Measurements from ENCODE around the gene BBS12.
"Not testable (repeated sequence)": the region's sequence is repeated elsewhere in the genome, so short reads cannot be mapped to it uniquely, and the experiment has no call there.

Gene BBS12

GRCh38 chr4:122765692-122766352 lies 33.3 kb downstream of the BBS12 start:
- DNase-seq (ENCODE audit: low read depth in 2 of 2) = no peak

GRCh38 chr4:122766353-122766705 lies 33.8 kb downstream of the BBS12 start:
- no peak for DNase-seq (ENCODE audit: low read depth in 2 of 2)

- DNase-seq (ENCODE audit: low read depth in 2 of 2) = no peak
Measured at GRCh38 chr4:122766950-122767349, 34.4 kb downstream of the BBS12 start.

- no peak for DNase-seq (ENCODE audit: low read depth in 2 of 2)
Measured at GRCh38 chr4:122771724-122772123, 39.2 kb downstream of the BBS12 start.

GRCh38 chr4:122772311-122772710 lies 39.8 kb downstream of the BBS12 start:
- DNase-seq (ENCODE audit: low read depth in 2 of 2) = no peak

- DNase-seq (ENCODE audit: low read depth in 2 of 2) = no peak
Measured at GRCh38 chr4:122772986-122773385, 40.5 kb downstream of the BBS12 start.

- DNase-seq (ENCODE audit: low read depth in 2 of 2) = no peak
Measured at GRCh38 chr4:122775039-122775438, 42.5 kb downstream of the BBS12 start.

- DNase-seq (ENCODE audit: low read depth in 2 of 2) = no peak
Measured at GRCh38 chr4:122775987-122776836, 43.7 kb downstream of the BBS12 start.

- DNase-seq (ENCODE audit: low read depth in 2 of 2) = no peak
Measured at GRCh38 chr4:122776916-122777315, 44.4 kb downstream of the BBS12 start.

GRCh38 chr4:122777846-122778673 lies 45.6 kb downstream of the BBS12 start:
- no peak for DNase-seq (ENCODE audit: low read depth in 2 of 2)

GRCh38 chr4:122781486-122781885 lies 49.0 kb downstream of the BBS12 start:
- no peak for DNase-seq (ENCODE audit: low read depth in 2 of 2)

- no peak for DNase-seq (ENCODE audit: low read depth in 2 of 2)
Measured at GRCh38 chr4:122783301-122784215, 51.1 kb downstream of the BBS12 start.

- no peak for DNase-seq (ENCODE audit: low read depth in 2 of 2)
Measured at GRCh38 chr4:122784261-122784660, 51.8 kb downstream of the BBS12 start.

GRCh38 chr4:122785099-122785498 lies 52.6 kb downstream of the BBS12 start:
- no peak for DNase-seq (ENCODE audit: low read depth in 2 of 2)

- not testable (repeated sequence) for DNase-seq (ENCODE audit: low read depth in 2 of 2)
Measured at GRCh38 chr4:122786296-122786695, 53.8 kb downstream of the BBS12 start.

- DNase-seq (ENCODE audit: low read depth in 2 of 2) = not testable (repeated sequence)
Measured at GRCh38 chr4:122786920-122787319, 54.4 kb downstream of the BBS12 start.

- DNase-seq (ENCODE audit: low read depth in 2 of 2) = no peak
Measured at GRCh38 chr4:122787940-122788339, 55.4 kb downstream of the BBS12 start.

- DNase-seq (ENCODE audit: low read depth in 2 of 2) = no peak
Measured at GRCh38 chr4:122788935-122789334, 56.4 kb downstream of the BBS12 start.

- DNase-seq (ENCODE audit: low read depth in 2 of 2) = no peak
Measured at GRCh38 chr4:122793811-122794210, 61.3 kb downstream of the BBS12 start.

Measured in stimulated activated CD4-positive, alpha-beta T cell treated with anti-CD3 and anti-CD28 coated beads, Interleukin-1b, Interleukin-23, amount 100 ng/mL, for 1 hour (primary cell).